Inferior parietal cortex (tissue), 1 donor: ENCODE results near the gene RBMS1.

Experiments
- DNase-seq: peaks from one replicate; pipeline ENCODE4 v3.0.0-alpha.2; 2016; ENCODE audit errors: extremely low spot score

The RBMS1 gene

GRCh38 chr2:160411167-160411566 is 82.4 kb downstream of the RBMS1 start:
- no peak for DNase-seq

- DNase-seq, result no peak
Observed at GRCh38 chr2:160409480-160409879, 84.1 kb downstream of the RBMS1 start.

GRCh38 chr2:160408959-160409291 is 84.7 kb downstream of the RBMS1 start:
- no peak for DNase-seq

DNA sequence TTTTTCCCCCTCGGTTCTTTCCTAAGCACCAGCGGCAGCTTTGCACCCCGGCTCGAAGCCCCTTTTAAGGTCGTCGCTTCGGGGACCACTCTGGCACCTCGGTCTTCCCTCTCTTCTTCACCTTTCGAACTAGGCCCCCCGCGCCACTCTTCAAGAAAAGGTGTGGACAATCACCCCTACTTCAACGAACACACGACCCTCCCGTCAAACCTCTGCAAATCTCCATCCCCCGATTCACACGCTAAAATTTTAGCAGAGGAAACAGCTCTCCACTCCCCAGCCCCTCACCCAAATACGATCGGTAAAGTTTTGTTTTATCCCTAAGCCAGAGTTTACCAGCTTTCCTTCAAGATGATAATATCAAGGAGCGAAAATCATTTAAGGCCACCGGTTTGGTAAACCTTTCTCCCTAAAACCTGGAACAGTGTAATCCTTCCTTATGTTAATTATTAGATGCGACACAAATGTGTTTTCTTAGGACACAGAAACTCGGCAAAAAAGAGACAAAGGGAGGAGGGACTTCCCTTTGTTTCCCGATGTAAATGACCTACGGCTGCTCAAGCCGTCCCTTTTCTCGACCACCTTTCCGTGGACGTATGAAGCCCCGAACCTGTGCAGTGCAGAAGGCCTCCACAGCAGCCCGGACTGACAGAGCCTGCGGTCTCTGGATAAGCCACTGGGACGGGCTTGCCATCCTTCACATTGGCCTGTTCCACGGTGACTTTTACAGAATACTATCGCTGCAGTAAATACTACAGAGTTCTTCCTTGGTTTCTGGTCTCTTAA is 85.2 kb downstream of the RBMS1 start:
- DNase-seq, result no peak

- no peak for DNase-seq
Observed at GRCh38 chr2:160407393-160408172, 86.0 kb downstream of the RBMS1 start.

DNA sequence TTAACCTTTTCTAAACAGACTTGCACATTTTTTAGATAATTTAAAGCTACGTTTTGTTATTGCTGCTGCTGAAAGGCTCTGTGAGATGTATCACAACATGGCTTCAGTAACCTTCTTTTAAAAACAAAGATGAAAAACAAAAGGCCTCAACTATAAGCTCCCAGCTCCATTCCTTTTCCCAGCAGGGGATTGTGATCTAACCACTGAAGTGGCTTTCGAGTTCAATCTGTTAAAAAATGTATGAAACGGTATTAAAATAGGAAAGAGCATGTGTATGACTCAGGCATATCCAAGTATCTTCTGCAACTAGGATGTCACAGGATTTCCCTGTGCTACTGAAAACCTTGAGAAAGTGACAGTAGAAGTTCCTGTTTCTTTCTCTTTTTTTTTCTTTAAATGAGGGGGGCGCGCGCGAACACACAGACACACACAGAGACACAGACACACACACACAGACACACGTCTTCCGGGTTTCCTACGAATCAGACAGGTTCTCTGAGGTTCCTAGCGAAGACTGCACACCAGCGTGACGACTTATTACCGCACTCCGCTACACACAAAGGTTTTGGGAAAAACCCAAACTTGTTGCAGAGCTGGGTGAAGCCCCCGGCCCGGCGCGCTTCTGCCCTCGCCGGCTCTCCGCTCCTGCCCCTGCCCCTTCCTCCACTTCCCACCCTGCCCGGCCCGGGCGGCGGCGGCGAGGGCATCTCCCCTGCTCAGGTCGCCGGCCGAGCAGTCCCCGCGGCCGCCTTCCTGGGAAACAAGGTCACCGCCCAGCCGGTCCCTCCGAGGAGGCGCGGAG is 86.8 kb downstream of the RBMS1 start:
- DNase-seq, result peak; percentile 47

- no peak for DNase-seq
Observed at GRCh38 chr2:160405077-160405867, 88.3 kb downstream of the RBMS1 start.

DNA sequence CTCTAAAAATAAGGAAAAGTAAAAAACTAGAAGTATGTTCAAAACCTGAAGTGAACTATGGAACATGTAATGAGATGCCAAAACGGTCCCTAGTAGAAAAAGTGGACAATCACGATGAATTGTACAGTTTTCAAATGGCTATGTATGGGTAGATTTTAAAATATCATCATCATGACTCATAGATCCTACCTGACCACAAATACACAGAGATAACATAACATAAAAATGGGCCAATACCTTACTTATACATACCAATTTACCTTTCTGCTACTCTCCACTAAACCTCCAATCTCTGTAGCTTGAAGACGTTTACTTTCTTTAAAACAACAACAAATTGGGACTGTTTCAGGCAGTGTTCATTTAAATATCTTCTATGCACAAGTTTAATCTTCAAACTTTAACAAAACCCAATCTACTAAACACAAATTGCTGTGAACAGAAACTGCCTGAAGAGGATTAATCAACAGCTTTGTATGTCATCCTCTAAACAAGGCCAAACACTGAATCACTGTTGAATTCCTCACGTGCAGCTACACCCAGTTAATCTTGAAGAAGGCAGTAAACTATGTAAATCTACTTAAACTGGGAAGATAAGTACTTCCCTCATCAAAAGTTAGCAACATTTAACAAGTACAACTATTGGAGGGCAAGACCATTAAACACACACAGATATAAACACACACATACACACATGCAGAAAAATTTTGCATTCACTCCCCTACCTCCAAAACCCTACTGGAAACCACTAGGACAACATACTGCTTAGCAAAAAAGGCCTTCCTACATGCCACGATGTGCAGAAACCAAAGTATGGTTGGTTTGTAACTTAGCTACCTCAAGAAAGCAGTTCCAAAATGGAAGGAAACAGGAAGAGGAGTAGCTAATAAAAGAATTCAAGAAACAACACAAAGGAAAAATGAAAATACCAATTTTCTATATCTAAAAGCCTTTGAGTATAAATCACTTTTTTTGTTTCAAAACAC is 90.3 kb downstream of the RBMS1 start:
- no peak for DNase-seq

DNA sequence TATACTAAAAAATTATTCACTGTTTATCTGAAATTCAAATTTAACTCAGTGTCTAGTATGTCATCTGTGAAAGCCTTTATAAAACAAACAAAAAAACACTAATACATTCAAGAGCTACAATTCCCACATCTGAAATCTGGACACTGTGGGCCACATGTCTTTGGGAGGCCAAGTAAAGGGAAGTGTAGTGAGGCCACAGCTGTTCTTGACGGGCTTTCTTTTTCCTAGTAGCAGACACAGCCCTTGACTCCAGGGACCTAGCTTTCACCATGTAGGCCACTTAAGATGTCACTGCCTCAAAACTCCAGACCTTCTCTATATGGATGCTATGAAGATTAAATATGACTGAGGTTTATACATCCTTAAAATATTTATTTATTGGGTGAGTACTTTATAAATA is 91.1 kb downstream of the RBMS1 start:
- no peak for DNase-seq

DNA sequence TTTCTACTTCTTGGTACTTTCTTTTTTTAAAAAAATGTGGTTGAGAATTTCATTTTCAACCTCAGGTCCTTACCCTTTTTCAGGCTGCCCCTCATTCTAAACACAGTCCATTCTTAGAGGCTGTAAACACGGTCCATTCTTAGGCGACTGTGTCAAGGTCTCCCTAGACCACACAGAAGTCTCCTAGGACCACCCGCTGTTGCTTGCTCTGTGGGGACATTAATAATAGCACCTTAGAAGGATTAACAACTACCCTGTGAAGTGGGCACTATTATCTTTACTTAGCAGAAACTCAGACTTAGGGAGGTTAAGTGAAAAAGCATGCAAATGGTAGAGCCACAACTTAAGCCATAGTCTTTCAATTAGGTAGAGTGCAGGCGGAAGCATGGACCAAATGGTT is 91.7 kb downstream of the RBMS1 start:
- DNase-seq, result no peak

DNA sequence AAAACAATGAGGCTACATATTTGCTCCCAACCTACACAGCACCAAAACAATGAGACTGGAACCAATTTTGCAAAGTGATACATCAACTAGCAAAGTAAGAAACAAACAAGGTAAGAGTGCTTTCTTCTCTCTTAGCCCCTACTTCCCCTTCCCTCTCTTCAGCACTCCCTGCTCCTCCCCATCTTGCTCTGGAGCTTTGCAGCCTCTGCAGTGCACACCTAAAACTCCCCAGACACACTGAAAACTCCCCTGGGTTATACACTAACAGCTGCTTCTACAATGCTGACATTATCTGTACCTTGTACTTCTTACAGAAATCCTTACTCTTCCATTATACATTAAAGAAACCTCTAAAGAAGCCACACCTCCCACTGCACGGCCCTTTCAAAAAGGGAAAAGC is 93.7 kb downstream of the RBMS1 start:
- no peak for DNase-seq

- no peak for DNase-seq
Observed at GRCh38 chr2:160397530-160397865, 96.1 kb downstream of the RBMS1 start.

- no peak for DNase-seq
Observed at GRCh38 chr2:160394153-160394552, 99.5 kb downstream of the RBMS1 start.

- DNase-seq, result no peak
Observed at GRCh38 chr2:160392201-160392600, 101.4 kb downstream of the RBMS1 start.

- no peak for DNase-seq
Observed at GRCh38 chr2:160390544-160391455, 102.8 kb downstream of the RBMS1 start.

DNA sequence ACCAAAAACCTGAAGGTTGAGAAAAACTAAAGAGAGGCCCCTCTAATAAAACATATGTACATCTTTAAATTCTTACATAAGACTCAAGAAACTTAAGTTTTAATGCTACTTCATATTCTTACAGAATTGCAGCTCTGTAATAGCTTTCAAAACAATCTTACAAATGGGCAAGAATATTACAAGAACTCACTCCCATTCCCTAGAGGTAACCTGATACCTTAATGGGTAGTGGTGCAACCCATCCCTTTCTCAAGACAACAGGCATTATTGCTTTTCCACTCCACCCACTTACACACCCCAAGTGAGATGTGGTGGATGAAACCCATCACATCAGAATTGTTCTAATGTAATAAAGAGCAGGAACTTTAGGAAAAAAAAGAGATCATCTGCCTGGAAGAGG is 103.7 kb downstream of the RBMS1 start:
- DNase-seq, result no peak

GRCh38 chr2:160388464-160389263 is 104.9 kb downstream of the RBMS1 start:
- DNase-seq, result no peak

GRCh38 chr2:160387558-160388262 is 105.9 kb downstream of the RBMS1 start:
- no peak for DNase-seq
